Measurements from ENCODE around the gene ESPN. TPM values are rescaled to one million over a fixed set of nuclear protein-coding genes. Genes with fewer than 3 reads are reported as not detected.

Gene ESPN
- total RNA-seq, 6 donors from 2014 or later: 2.1 to 27.2 (median 4.8) TPM

GRCh38 chr1:6464514-6464836 is 39.9 kb downstream of the ESPN start:
- whole genome bisulfite sequencing, 2 donors: 55 to 87% methylated on average over 4 to 7 of the region's 7 CpGs
- no peak for ATAC-seq (ENCODE audit: low FRiP score in 2 of 2)
- no peaks in the 10 kb centered on the region for H3K9me3 ChIP-seq

DNA sequence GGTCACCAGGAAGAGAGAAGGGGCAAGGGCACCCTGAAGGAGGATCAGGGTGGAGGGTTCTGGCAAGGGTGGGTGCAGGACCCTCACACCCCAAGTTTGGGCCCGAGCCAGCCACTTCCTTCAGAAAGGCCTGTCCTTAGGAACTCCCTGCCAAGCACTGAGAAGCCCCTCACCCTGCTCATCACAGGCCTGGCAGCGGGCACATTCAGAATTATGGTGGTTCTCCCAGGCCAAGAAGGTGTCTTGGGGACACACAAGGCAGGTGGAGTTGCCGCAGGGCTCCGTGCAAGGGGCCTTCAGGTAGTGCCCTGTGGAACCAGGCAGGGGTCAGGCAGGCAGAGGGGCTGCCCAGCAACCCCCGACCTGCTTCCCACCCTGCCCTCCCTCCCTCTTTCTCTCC is 40.3 kb downstream of the ESPN start:
- H3K4me3 ChIP-seq: peak overlapping the region in 3 of 4 donors; percentile 33 to 43 (median 40)
- TF ChIP-seq POLR2AphosphoS5 (IDR thresholded peaks at IDR 0.05): no peak
- TF ChIP-seq, protein P1, sequence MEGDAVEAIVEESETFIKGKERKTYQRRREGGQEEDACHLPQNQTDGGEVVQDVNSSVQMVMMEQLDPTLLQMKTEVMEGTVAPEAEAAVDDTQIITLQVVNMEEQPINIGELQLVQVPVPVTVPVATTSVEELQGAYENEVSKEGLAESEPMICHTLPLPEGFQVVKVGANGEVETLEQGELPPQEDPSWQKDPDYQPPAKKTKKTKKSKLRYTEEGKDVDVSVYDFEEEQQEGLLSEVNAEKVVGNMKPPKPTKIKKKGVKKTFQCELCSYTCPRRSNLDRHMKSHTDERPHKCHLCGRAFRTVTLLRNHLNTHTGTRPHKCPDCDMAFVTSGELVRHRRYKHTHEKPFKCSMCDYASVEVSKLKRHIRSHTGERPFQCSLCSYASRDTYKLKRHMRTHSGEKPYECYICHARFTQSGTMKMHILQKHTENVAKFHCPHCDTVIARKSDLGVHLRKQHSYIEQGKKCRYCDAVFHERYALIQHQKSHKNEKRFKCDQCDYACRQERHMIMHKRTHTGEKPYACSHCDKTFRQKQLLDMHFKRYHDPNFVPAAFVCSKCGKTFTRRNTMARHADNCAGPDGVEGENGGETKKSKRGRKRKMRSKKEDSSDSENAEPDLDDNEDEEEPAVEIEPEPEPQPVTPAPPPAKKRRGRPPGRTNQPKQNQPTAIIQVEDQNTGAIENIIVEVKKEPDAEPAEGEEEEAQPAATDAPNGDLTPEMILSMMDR (IDR thresholded peaks at IDR 0.05): no peak
- no peak for TF ChIP-seq POLR2A (IDR thresholded peaks at IDR 0.05)
- no peak for TF ChIP-seq EP300 (IDR thresholded peaks at IDR 0.05)

More at GRCh38 chr1:6464514-6464836, 39.9 kb downstream of the ESPN start:
- Histone ChIP-seq H3K27me3 (peaks cover 0 to 9% (median 3%) of the 10 kb centered on the region in 4 donors), H3K36me3 (peaks cover 0 to 30% (median 4%) of the 10 kb centered on the region in 4 donors), H3K27ac (no peak overlapping the region), H3K4me3 (no peak overlapping the region), H3K4me1 (peaks cover 8 to 31% (median 17%) of the 10 kb centered on the region in 4 donors)
- TF ChIP-seq POLR2A (IDR thresholded peaks at IDR 0.05): no peak
- TF ChIP-seq, protein P1 (IDR thresholded peaks at IDR 0.05): no peak
- no peak for TF ChIP-seq EP300 (IDR thresholded peaks at IDR 0.05)
- TF ChIP-seq POLR2AphosphoS5 (IDR thresholded peaks at IDR 0.05): no peak
- peak in 1 of 2 donors; percentile 55 for DNase-seq

GRCh38 chr1:6465461-6466005 is 41.0 kb downstream of the ESPN start:
- TF ChIP-seq, protein P1 (IDR thresholded peaks at IDR 0.05): no peak
- TF ChIP-seq POLR2AphosphoS5 (IDR thresholded peaks at IDR 0.05) (no peak), EP300 (IDR thresholded peaks at IDR 0.05) (no peak), POLR2A (IDR thresholded peaks at IDR 0.05) (no peak)
- Histone ChIP-seq H3K27ac (peak overlapping the region in 2 of 4 donors; percentile 30 to 46), H3K4me1 (peaks cover 2 to 21% (median 10%) of the 10 kb centered on the region in 4 donors), H3K27me3 (peaks cover 0 to 6% (median 2%) of the 10 kb centered on the region in 4 donors), H3K9me3 (no peaks in the 10 kb centered on the region), H3K4me3 (peak overlapping the region in 3 of 4 donors; percentile 33 to 43 (median 40)), H3K36me3 (peaks cover 0 to 40% (median 4%) of the 10 kb centered on the region in 4 donors)
- DNase-seq (no peak), ATAC-seq (ENCODE audit: low FRiP score in 2 of 2) (no peak)
- WGBS, 2 donors: 47 to 62% methylated on average over 10 to 19 of the region's 21 CpGs

More for the DNA sequence above, 40.3 kb downstream of the ESPN start:
- Histone ChIP-seq H3K36me3 (peaks cover 0 to 34% (median 4%) of the 10 kb centered on the region in 4 donors), H3K9me3 (no peaks in the 10 kb centered on the region), H3K27ac (no peak overlapping the region), H3K27me3 (peaks cover 0 to 6% (median 3%) of the 10 kb centered on the region in 4 donors), H3K4me1 (peaks cover 8 to 27% (median 16%) of the 10 kb centered on the region in 4 donors)
- no peak for DNase-seq
- WGBS, 2 donors: 86 to 92% methylated on average over 2 to 5 of the region's 5 CpGs
- no peak for ATAC-seq (ENCODE audit: low FRiP score in 2 of 2)

- H3K9me3 ChIP-seq: no peaks in the 10 kb centered on the region
- peak within 1 kb of the TSS in 3 of 4 donors; percentile 33 to 43 (median 40) for H3K4me3 ChIP-seq
- peaks cover 0 to 6% (median 2%) of the 10 kb centered on the region in 4 donors for H3K27me3 ChIP-seq
- DNase-seq (peak in 1 of 2 donors; percentile 82), ATAC-seq (ENCODE audit: low FRiP score in 2 of 2) (no peak)
- WGBS, 2 donors: 10 to 23% methylated on average over 4 to 39 of the region's 43 CpGs
- no peak for TF ChIP-seq EP300 (IDR thresholded peaks at IDR 0.05)
- TF ChIP-seq, protein P1 (IDR thresholded peaks at IDR 0.05): no peak
- no peak for TF ChIP-seq POLR2A (IDR thresholded peaks at IDR 0.05)
- no peak for TF ChIP-seq POLR2AphosphoS5 (IDR thresholded peaks at IDR 0.05)
- H3K36me3 ChIP-seq: peaks cover 0 to 44% (median 4%) of the 10 kb centered on the region in 4 donors
- peak within 1 kb of the TSS in 2 of 4 donors; percentile 30 to 46 for H3K27ac ChIP-seq
- peaks cover 0 to 20% (median 6%) of the 10 kb centered on the region in 4 donors for H3K4me1 ChIP-seq
Measured at GRCh38 chr1:6466023-6466422, 41.4 kb downstream of the ESPN start, which contains the start of gene TNFRSF25. TSS of gene TNFRSF25 (minus strand) at chr1:6466173. CDS start at chr1:6466107, 66 bp downstream.

All from upper lobe of left lung (tissue), 6 donors.